T-helper 17 cell (primary cell): ENCODE data around the gene KCNMA1. TPM values are rescaled to one million over a fixed set of nuclear protein-coding genes. Genes with fewer than 3 reads are reported as not detected.

Experiments used
- ATAC-seq: fragments of 150-1000 bp; cut with Tn5 transposase; 2 replicates; pipeline ENCODE4 v1.10.0; 2021; ENCODE audit warnings: mild to moderate bottlenecking, moderate library complexity
- DNase-seq, 3 donors: peaks; one replicate each; pipeline versions ENCODE4 v3.0.0 to v3.0.0-alpha.2; 2020 to 2021
- H3K9me3 ChIP-seq: one replicate; pipeline ENCODE4 v1.7.0; 2013; ENCODE audit warnings: low read length, mild to moderate bottlenecking; ENCODE audit not compliant: control insufficient read depth, poor library complexity, severe bottlenecking
- H3K27ac Mint-ChIP-seq: one replicate; pipeline ENCODE4 v1.8.0; 2022; ENCODE audit warnings: mild to moderate bottlenecking, moderate library complexity, mixed read lengths
- H3K27me3 Mint-ChIP-seq: one replicate; pipeline ENCODE4 v1.8.0; 2022; ENCODE audit warnings: mixed read lengths
- H3K36me3 Mint-ChIP-seq: one replicate; pipeline ENCODE4 v1.8.0; 2022; ENCODE audit warnings: low read depth, mixed read lengths
- H3K4me1 Mint-ChIP-seq: one replicate; pipeline ENCODE4 v1.8.0; 2022; ENCODE audit warnings: mild to moderate bottlenecking, mixed read lengths
- H3K4me3 Mint-ChIP-seq: one replicate; pipeline ENCODE4 v1.8.0; 2022; ENCODE audit warnings: mild to moderate bottlenecking, moderate library complexity, mixed read lengths
- total RNA-seq, 4 donors: library from RNA in 2 of 4; stranded (reverse) in 2 of 4; gene quantifications; one replicate each; pipeline ENCODE4 v1.2.3 and lab custom pipeline; 2022 to 2026

The KCNMA1 gene
- total RNA-seq, 2 donors from 2014 or later = 0.27 TPM; not detected in 1

- H3K4me3 Mint-ChIP-seq = no peak overlapping the region
- H3K27ac Mint-ChIP-seq = no peak overlapping the region
- H3K36me3 Mint-ChIP-seq = no peaks in the 10 kb centered on the region
- H3K27me3 Mint-ChIP-seq = no peaks in the 10 kb centered on the region
- H3K4me1 Mint-ChIP-seq = no peaks in the 10 kb centered on the region
- no peak for ATAC-seq
- no peak for DNase-seq
- no peaks in the 10 kb centered on the region for H3K9me3 ChIP-seq
These were observed 303.1 kb downstream of the KCNMA1 start for GRCh38 chr10:77334501-77334900.

- Mint-ChIP-seq H3K4me1 (no peaks in the 10 kb centered on the region), H3K36me3 (no peaks in the 10 kb centered on the region), H3K27ac (no peak overlapping the region), H3K4me3 (no peak overlapping the region), H3K27me3 (no peaks in the 10 kb centered on the region)
- no peak for ATAC-seq
- no peaks in the 10 kb centered on the region for H3K9me3 ChIP-seq
- no peak for DNase-seq
These were observed 303.8 kb downstream of the KCNMA1 start for GRCh38 chr10:77333610-77334340.

- H3K27ac Mint-ChIP-seq = no peak overlapping the region
- ATAC-seq (no peak), DNase-seq (no peak)
- H3K36me3 Mint-ChIP-seq = no peaks in the 10 kb centered on the region
- H3K4me1 Mint-ChIP-seq = no peaks in the 10 kb centered on the region
- H3K4me3 Mint-ChIP-seq = no peak overlapping the region
- no peaks in the 10 kb centered on the region for H3K27me3 Mint-ChIP-seq
- no peaks in the 10 kb centered on the region for H3K9me3 ChIP-seq
These were observed 305.4 kb downstream of the KCNMA1 start for GRCh38 chr10:77332256-77332655.

DNA sequence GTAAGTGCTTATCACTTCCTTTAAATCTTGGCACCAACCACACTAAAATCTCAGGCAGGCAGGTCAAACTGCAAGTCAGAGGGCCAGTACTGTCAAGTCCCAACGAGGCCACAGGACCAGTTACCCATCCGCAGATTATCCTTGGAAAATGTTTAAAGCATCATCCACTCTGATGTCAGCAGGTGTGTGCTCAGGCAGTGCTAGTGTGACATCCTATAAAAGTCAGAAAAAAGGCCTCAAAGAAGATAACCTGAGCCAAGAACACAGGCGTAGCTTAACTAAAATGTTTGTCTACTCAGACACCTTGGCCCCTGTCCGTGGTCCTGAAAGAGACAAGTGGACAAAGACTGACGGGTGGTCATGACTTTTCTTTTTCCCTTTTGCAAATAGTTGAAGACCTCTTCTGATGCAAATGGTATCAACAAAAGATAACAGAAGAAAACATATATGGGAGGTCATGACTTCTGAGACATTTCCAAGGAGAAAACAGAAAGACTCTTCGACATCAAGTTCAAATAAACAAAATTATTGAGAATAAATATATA lies 309.3 kb downstream of the KCNMA1 start:
- Mint-ChIP-seq H3K27ac (no peak overlapping the region), H3K4me3 (no peak overlapping the region), H3K4me1 (no peaks in the 10 kb centered on the region), H3K27me3 (no peaks in the 10 kb centered on the region), H3K36me3 (no peaks in the 10 kb centered on the region)
- H3K9me3 ChIP-seq = no peaks in the 10 kb centered on the region
- ATAC-seq = no peak
- DNase-seq = no peak

DNA sequence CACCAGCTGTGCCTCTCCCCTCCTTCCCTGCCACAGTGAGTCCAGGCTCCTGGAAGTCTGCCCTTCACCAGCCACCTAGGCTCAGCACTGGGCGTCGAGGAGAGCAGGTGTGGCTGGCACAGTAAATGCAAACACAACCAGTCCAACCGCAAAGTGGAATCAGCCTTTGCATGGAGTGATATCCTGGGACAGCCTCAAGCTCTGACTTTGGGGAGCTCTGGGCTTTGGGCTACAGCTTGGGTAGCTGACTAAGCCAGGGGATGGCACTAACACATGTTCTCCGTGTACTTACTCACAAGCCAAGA lies 312.4 kb downstream of the KCNMA1 start:
- no peak for ATAC-seq
- Mint-ChIP-seq H3K4me3 (no peak overlapping the region), H3K36me3 (no peaks in the 10 kb centered on the region), H3K27me3 (no peaks in the 10 kb centered on the region), H3K27ac (no peak overlapping the region), H3K4me1 (no peaks in the 10 kb centered on the region)
- no peaks in the 10 kb centered on the region for H3K9me3 ChIP-seq
- DNase-seq = no peak

DNA sequence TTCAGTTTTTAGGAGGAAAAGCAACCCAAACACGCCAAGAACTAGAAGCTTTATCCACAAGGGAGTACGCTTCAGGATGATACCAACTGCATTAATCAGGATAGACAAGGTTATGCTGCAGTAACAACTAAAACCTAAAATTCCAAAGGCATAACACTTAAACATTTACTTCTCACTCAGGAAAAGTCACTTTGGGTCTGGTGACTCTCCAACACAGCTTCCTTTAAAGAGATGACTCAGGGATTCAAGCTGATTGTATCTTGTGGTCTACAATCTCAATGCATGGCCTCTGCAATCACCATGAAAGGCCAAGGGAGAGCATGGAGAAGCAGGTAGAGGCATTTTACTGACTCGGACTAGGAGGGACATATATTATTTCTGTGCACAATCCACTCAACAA lies 315.8 kb downstream of the KCNMA1 start:
- no peaks in the 10 kb centered on the region for H3K36me3 Mint-ChIP-seq
- no peaks in the 10 kb centered on the region for H3K27me3 Mint-ChIP-seq
- H3K27ac Mint-ChIP-seq = no peak overlapping the region

DNA sequence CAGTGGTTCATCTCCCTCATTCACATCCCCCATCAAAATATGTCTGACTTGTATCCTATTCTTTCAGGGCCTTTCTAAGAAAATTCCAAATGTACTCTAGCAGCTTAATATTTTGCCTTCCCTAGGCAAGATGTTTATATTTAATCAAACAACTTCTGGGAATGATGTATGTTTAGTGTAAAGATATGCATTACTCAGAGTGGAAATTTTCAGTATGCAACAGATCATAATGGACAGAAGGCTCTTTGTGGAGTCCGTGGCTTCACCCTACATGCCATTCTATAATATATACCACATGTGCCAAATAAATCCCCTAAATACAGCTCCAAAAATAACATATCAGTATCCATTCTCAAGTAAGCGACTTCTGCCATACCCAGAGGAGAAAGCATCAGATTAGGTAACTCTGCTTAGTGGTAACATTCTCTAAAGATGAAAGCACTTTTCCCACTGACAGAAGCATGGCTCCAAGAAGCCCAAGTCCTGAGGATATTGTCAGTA lies 316.6 kb downstream of the KCNMA1 start:
- DNase-seq (no peak), ATAC-seq (no peak)
- no peak overlapping the region for H3K4me3 Mint-ChIP-seq
- H3K27ac Mint-ChIP-seq = no peak overlapping the region
- H3K36me3 Mint-ChIP-seq = no peaks in the 10 kb centered on the region
- no peaks in the 10 kb centered on the region for H3K9me3 ChIP-seq
- H3K27me3 Mint-ChIP-seq = no peaks in the 10 kb centered on the region
- no peaks in the 10 kb centered on the region for H3K4me1 Mint-ChIP-seq

More for the DNA sequence above, 315.8 kb downstream of the KCNMA1 start:
- no peak for DNase-seq
- no peak overlapping the region for H3K4me3 Mint-ChIP-seq
- no peak for ATAC-seq
- H3K4me1 Mint-ChIP-seq = no peaks in the 10 kb centered on the region
- H3K9me3 ChIP-seq = no peaks in the 10 kb centered on the region

DNA sequence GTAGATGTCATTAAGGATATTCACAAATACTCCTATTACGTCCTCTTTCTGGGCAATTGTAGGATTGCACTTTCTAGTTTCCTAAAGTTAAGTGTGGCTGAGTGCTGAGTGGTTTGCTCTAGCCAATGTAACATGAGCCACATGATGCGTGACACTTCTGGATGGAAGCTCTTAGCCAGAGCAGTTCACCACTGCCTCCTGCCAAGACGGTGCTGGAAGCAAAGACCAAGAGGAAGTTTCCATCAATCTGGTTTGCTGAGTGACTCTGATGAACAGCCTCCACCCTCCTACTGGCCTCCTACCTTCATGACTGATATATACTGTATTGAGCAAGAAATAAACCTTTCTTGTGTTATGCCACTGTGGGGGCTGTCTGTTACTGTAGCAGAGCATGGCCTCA lies 318.1 kb downstream of the KCNMA1 start:
- ATAC-seq (no peak), DNase-seq (no peak)
- no peaks in the 10 kb centered on the region for H3K4me1 Mint-ChIP-seq
- H3K36me3 Mint-ChIP-seq = no peaks in the 10 kb centered on the region
- no peak overlapping the region for H3K27ac Mint-ChIP-seq
- H3K27me3 Mint-ChIP-seq = no peaks in the 10 kb centered on the region
- H3K4me3 Mint-ChIP-seq = no peak overlapping the region
- H3K9me3 ChIP-seq = no peaks in the 10 kb centered on the region

GRCh38 chr10:77318739-77319138 lies 318.9 kb downstream of the KCNMA1 start:
- H3K9me3 ChIP-seq = no peaks in the 10 kb centered on the region
- ATAC-seq (no peak), DNase-seq (no peak)
- Mint-ChIP-seq H3K36me3 (no peaks in the 10 kb centered on the region), H3K4me1 (no peaks in the 10 kb centered on the region), H3K4me3 (no peak overlapping the region), H3K27me3 (no peaks in the 10 kb centered on the region), H3K27ac (no peak overlapping the region)

- H3K9me3 ChIP-seq = no peaks in the 10 kb centered on the region
- ATAC-seq (no peak), DNase-seq (no peak)
- no peak overlapping the region for H3K4me3 Mint-ChIP-seq
- H3K27me3 Mint-ChIP-seq = no peaks in the 10 kb centered on the region
- no peaks in the 10 kb centered on the region for H3K4me1 Mint-ChIP-seq
- no peaks in the 10 kb centered on the region for H3K36me3 Mint-ChIP-seq
- no peak overlapping the region for H3K27ac Mint-ChIP-seq
These were observed 320.4 kb downstream of the KCNMA1 start for GRCh38 chr10:77317221-77317620.

DNA sequence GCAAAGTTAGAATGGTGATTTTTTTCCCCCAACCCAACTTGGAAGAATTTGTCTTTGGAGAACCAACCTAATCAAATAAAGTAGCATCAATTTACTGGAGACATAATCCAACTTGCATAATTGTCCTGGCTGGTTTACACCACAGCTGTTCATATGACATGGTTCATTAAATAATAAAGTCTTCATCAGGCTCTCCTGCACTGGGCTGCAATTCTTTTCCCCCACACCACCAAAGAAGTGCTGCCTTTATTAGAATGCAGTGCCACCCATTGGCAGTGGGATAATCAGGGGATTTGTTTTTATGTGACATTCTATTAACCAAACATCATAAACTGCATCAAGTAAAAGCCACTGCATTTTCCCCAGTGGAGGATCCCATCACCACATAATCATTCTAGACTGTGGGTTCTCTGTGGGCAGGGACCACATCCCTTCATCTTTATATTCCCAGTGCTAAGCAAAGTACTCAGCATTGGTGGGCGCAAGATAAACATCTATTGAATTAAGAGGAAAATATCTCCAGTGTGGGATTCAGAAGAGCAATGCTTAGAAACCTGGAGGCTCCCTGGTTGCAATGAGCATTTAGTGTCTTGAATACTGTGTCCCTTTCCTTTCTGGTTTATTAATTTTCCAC lies 322.0 kb downstream of the KCNMA1 start:
- no peak for DNase-seq
- H3K4me3 Mint-ChIP-seq = no peak overlapping the region
- H3K27ac Mint-ChIP-seq = no peak overlapping the region
- H3K4me1 Mint-ChIP-seq = peaks cover 3% of the 10 kb centered on the region
- no peak for ATAC-seq
- H3K9me3 ChIP-seq = no peaks in the 10 kb centered on the region
- H3K27me3 Mint-ChIP-seq = no peaks in the 10 kb centered on the region
- no peaks in the 10 kb centered on the region for H3K36me3 Mint-ChIP-seq

- no peak for DNase-seq
- Mint-ChIP-seq H3K4me3 (no peak overlapping the region), H3K4me1 (peaks cover 3% of the 10 kb centered on the region), H3K27ac (no peak overlapping the region), H3K36me3 (no peaks in the 10 kb centered on the region), H3K27me3 (no peaks in the 10 kb centered on the region)
- H3K9me3 ChIP-seq = no peaks in the 10 kb centered on the region
- ATAC-seq = no peak
These were observed 324.4 kb downstream of the KCNMA1 start for GRCh38 chr10:77313066-77313750.

- Mint-ChIP-seq H3K27me3 (no peaks in the 10 kb centered on the region), H3K36me3 (no peaks in the 10 kb centered on the region), H3K4me3 (no peak overlapping the region), H3K4me1 (peaks cover 3% of the 10 kb centered on the region), H3K27ac (no peak overlapping the region)
- DNase-seq = no peak
- no peak for ATAC-seq
- no peaks in the 10 kb centered on the region for H3K9me3 ChIP-seq
These were observed 326.4 kb downstream of the KCNMA1 start for GRCh38 chr10:77311186-77311585.
